Kidney epithelial cell (primary cell): ENCODE results near the gene TMUB1. TPM values are rescaled to one million over a fixed set of nuclear protein-coding genes. Genes with fewer than 3 reads are reported as not detected.
"Not testable (repeated sequence)": the region's sequence is repeated elsewhere in the genome, so short reads cannot be mapped to it uniquely, and the experiment has no call there.

ENCODE experiments used
- DNase-seq: peaks from one replicate; pipeline ENCODE4 v3.0.0-alpha.2; 2010; ENCODE audit warnings: low read depth
- H3K27me3 ChIP-seq: 2 replicates; pipeline ENCODE4 v1.6.0; 2011; ENCODE audit warnings: low read length; ENCODE audit not compliant: control insufficient read depth, insufficient read depth
- H3K36me3 ChIP-seq: 2 replicates; pipeline ENCODE4 v1.5.1; 2011; ENCODE audit warnings: low read length; ENCODE audit not compliant: control insufficient read depth, insufficient read depth
- H3K4me3 ChIP-seq: 2 replicates; pipeline ENCODE4 v1.5.1; 2011; ENCODE audit warnings: low read depth, mild to moderate bottlenecking, control low read depth, low read length
- total RNA-seq: library from RNA; depleted of rRNA; stranded (reverse); fragments of >200 nt; gene quantifications from 2 replicates; pipeline ENCODE4 v1.2.3, GENCODE V29; 2015
- TF ChIP-seq, protein P1 (sequence below): IDR thresholded peaks from 2 replicates; pipeline ENCODE4 v1.5.1; 2011; ENCODE audit warnings: mild to moderate bottlenecking, moderate library complexity, low read length, control low read depth, inconsistent platforms; ENCODE audit not compliant: insufficient read depth, poor library complexity, severe bottlenecking

TMUB1 gene
- total RNA-seq, 1 donor from 2014 or later: 46.3 TPM

GRCh38 chr7:151045967-151046366 lies 37.3 kb downstream of the TMUB1 start:
- TF ChIP-seq, protein P1, sequence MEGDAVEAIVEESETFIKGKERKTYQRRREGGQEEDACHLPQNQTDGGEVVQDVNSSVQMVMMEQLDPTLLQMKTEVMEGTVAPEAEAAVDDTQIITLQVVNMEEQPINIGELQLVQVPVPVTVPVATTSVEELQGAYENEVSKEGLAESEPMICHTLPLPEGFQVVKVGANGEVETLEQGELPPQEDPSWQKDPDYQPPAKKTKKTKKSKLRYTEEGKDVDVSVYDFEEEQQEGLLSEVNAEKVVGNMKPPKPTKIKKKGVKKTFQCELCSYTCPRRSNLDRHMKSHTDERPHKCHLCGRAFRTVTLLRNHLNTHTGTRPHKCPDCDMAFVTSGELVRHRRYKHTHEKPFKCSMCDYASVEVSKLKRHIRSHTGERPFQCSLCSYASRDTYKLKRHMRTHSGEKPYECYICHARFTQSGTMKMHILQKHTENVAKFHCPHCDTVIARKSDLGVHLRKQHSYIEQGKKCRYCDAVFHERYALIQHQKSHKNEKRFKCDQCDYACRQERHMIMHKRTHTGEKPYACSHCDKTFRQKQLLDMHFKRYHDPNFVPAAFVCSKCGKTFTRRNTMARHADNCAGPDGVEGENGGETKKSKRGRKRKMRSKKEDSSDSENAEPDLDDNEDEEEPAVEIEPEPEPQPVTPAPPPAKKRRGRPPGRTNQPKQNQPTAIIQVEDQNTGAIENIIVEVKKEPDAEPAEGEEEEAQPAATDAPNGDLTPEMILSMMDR: no peak
- no peak overlapping the region for H3K4me3 ChIP-seq
- H3K27me3 ChIP-seq: peaks cover 29% of the 10 kb centered on the region
- DNase-seq: no peak
- H3K36me3 ChIP-seq: no peaks in the 10 kb centered on the region

DNA sequence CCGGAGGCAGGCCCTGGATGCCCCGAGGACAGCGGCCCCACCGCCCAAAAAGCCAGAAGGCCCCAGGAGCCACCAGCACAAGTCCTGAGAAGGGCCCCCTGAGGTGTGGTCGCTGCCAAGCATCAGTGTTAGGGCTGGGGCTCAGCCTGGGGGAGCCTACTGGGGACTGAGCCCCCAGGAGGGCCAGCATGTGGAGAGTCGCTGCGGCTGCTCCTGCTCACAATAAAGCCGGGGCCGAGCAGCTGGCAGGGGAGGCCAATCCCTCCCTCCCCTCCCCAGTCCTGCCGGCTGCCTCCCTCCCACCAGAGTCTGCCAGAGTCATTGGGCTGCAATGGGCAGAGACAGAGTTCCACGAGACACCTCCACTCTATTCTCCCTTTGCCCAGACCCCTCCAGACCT lies 38.0 kb downstream of the TMUB1 start:
- TF ChIP-seq, protein P1: no peak
- Histone ChIP-seq H3K4me3 (no peak overlapping the region), H3K27me3 (peaks cover 22% of the 10 kb centered on the region), H3K36me3 (no peaks in the 10 kb centered on the region)
- DNase-seq: no peak

- Histone ChIP-seq H3K4me3 (no peak overlapping the region), H3K27me3 (peaks cover 9% of the 10 kb centered on the region), H3K36me3 (no peaks in the 10 kb centered on the region)
- DNase-seq: no peak
- TF ChIP-seq, protein P1: no peak
These were observed 39.3 kb downstream of the TMUB1 start for GRCh38 chr7:151043959-151044358.

- DNase-seq, H3K4me3 ChIP-seq, H3K27me3 ChIP-seq, H3K36me3 ChIP-seq: not testable (repeated sequence)
These were observed 39.8 kb downstream of the TMUB1 start for GRCh38 chr7:151043449-151043848.

- no peak for DNase-seq
- TF ChIP-seq, protein P1: no peak
These were observed 42.5 kb downstream of the TMUB1 start for GRCh38 chr7:151040616-151041375.

GRCh38 chr7:151039850-151040548 lies 43.3 kb downstream of the TMUB1 start:
- no peak for DNase-seq
- Histone ChIP-seq H3K27me3 (no peaks in the 10 kb centered on the region), H3K36me3 (no peaks in the 10 kb centered on the region), H3K4me3 (no peak overlapping the region)
- TF ChIP-seq, protein P1: no peak

More at GRCh38 chr7:151040616-151041375, 42.5 kb downstream of the TMUB1 start:
- Histone ChIP-seq H3K27me3 (no peaks in the 10 kb centered on the region), H3K4me3 (no peak overlapping the region), H3K36me3 (no peaks in the 10 kb centered on the region)
